Putamen (tissue), 1 donor: ENCODE measurements around the gene OTOP1.
"Not testable (repeated sequence)": the region's sequence is repeated elsewhere in the genome, so short reads cannot be mapped to it uniquely, and the experiment has no call there.

Experiments
- DNase-seq: peaks from one replicate; pipeline ENCODE4 v3.0.0-alpha.2; 2016; ENCODE audit warnings: low spot score

OTOP1 gene

DNA sequence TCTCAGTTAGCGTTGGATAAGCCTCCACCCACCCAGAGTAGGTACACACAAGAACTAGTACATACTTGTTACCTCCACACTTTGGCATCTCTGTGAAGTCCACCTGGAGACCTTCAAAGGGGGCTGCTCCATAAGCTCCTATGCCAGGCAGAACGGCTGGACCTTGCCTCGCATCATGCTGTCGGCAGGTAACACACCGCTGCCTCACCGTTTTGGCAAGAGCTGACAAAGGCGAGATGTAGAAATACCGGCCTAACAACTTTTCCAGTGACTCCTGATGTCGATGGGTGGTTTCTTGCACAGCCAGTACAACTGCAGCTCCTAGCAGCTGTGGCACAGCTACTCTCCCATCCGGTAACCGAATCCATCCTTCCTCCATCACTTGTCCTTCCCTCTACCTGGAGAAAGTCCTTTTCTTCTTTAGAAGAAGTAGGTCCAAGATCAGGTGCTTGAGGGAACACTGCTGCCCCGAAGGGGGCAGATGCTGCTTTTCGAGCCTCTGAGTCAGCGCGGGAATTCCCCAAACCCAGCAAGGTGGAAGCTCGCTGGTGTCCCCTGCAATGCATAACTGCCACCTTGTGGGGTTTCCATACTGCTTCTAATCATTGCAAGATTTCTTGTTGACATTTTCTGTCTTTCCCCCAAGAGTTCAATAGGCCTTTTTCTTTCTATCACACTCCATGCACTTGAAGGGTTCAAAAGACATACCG is 65.6 kb downstream of the OTOP1 start:
- DNase-seq, result not testable (repeated sequence)

DNA sequence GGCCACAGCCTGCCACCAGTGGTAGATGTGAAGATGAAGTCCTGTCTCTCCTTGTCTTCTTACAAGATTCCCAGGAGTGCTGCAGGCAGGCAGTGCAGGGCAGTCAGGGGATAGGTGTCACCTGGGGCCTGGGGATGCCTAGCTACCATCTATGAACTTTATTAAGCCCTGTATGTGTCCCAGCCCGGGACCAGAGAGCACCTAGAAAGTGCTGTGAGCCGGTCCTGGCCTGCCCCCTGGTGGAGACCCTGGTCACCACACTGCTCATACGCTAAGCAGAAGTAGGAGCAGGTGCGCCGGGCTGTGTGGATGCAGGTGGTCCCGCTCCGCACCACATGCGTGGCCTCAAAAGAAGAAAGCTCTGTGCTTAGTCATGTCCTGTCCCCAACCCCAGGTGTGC is 81.1 kb downstream of the OTOP1 start:
- DNase-seq, result peak; percentile 1

DNA sequence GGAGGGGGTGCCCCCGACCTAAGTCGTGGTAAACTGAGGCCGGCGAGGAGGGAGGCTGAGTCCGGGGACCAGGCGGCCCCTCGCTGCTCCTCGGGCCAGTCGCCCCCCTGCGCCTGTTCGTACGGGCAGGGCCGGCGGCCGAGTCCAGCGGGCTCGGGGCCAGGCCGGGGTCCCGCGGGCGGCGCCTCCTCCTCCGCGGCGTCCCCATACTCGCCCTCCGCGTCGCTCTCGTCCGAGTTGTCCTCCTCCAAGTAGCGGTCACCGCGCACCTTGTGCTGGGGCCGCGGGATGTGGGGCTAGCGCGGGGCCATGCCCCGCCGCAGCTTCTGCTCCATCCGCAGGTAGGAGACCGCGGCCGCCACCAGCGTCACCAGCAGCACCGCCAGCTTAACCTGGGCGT is 83.4 kb downstream of the OTOP1 start:
- not testable (repeated sequence) for DNase-seq

DNA sequence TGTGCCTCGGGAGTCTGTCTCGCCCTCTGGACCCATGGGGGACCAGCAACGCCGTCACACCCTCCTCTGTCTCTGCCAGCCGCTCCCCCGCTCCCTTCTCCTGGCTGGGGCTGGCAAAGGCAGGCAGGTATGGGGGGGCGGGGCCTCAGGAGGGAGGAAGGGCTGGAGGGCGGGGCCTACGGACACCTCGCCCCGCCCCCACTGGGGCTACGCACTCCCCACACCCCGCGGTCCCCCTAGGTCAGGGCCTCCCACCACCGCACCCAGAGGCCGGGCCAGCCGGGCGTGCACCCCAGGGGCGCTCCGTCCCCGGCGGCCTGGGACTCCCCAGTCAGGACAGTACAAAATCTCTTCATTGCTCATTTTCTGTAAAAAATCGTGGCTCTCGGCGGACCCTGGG is 84.0 kb downstream of the OTOP1 start:
- not testable (repeated sequence) for DNase-seq

DNA sequence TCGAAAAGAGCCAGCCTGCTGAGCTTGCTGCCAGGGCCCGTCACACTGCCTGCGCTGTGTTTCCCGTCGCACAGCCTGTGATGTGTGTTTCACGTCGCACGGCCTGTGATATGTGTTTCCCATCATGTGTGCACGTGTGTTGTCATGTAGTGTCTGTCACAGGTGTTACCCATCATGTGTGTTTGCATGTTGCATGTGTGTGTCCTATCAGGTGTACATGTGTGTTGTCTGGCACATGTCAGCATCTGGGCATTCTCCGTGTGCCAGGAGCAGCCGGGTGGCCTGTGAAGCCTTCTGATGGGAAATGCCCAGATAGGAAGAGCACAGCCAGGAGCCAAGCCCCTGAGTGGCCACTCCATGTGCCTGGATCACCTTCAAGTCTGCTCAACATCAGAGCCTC is 85.5 kb downstream of the OTOP1 start:
- not testable (repeated sequence) for DNase-seq
